ENCODE measurements around the gene TTLL11.

DNA sequence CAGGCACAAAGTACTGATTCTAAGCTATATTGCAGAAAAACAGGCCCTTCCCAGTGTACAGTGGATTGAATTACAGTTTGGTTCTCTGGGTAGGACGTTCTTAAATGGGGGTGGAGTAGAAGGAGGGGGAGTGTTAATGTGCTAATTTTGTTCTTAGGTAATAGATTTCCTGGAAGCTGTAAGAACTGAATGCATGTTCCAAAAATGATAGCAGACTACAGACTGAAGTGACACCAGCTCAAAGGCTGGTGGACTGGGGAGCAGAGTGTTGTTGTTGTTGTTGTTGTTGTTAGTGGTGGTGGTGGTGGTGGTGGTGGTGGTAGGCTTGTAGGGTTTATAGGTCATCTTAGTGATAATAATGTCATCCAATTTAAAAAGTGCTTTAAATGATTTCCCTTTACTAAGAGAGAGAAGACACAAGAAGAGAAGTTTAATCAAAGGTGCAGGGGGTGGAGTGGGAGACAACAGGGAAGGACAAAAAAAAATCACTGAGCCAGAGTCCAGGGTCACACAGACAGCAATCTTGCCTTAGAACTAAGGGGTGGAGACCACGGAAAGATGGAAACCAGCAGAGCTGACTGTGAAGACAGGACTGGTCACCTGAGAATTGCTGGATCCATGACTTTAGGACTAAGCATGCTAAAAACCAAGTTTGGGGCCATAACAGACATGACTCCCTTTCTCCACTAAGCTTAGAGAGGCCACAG is 27.0 kb downstream of the TTLL11 start:
- TF ChIP-seq, protein P1, sequence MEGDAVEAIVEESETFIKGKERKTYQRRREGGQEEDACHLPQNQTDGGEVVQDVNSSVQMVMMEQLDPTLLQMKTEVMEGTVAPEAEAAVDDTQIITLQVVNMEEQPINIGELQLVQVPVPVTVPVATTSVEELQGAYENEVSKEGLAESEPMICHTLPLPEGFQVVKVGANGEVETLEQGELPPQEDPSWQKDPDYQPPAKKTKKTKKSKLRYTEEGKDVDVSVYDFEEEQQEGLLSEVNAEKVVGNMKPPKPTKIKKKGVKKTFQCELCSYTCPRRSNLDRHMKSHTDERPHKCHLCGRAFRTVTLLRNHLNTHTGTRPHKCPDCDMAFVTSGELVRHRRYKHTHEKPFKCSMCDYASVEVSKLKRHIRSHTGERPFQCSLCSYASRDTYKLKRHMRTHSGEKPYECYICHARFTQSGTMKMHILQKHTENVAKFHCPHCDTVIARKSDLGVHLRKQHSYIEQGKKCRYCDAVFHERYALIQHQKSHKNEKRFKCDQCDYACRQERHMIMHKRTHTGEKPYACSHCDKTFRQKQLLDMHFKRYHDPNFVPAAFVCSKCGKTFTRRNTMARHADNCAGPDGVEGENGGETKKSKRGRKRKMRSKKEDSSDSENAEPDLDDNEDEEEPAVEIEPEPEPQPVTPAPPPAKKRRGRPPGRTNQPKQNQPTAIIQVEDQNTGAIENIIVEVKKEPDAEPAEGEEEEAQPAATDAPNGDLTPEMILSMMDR (optimal IDR thresholded peaks at IDR 0.05 in 1 of 3, IDR thresholded peaks at IDR 0.05 in 1 of 3, conservative IDR thresholded peaks at IDR 0.05 in 1 of 3; ENCODE audit: extremely low read depth in 1 of 3, insufficient read depth in 2 of 3, low read length in 3 of 3): no peak
- TF ChIP-seq EZH2 (IDR thresholded peaks at IDR 0.05; ENCODE audit: low read length): no peak

Measured in keratinocyte (primary cell).